Natural killer cell treated with Interleukin-12 subunit alpha and Interleukin-12 subunit beta and Interleukin-15 and Interleukin-18, amount 100 ng/mL, for 72 hours (primary cell): ENCODE measurements around the gene CTNNA1. TPM values are rescaled to one million over a fixed set of nuclear protein-coding genes. Genes with fewer than 3 reads are reported as not detected.

Experiments
- ATAC-seq, 2 donors: fragments of 150-1000 bp; cut with Tn5 transposase in 1 of 2; sonication (Bioruptor Pico), chemical (Tn5 transposase) in 1 of 2; 2 replicates each; pipeline ENCODE4 v1.10.0; 2021
- DNase-seq: peaks from one replicate; pipeline ENCODE4 v3.0.0; 2022; ENCODE audit warnings: low spot score
- H3K27ac Mint-ChIP-seq, 2 donors: 1 replicate in 1 of 2; 2 replicates in 1 of 2; pipeline ENCODE4 v1.8.0; 2022; ENCODE audit warnings: mixed read lengths in 2 of 2, mild to moderate bottlenecking in 1 of 2, moderate library complexity in 1 of 2
- H3K27me3 Mint-ChIP-seq, 2 donors: 1 replicate in 1 of 2; 2 replicates in 1 of 2; pipeline ENCODE4 v1.8.0; 2022; ENCODE audit warnings: mixed read lengths in 2 of 2
- H3K36me3 Mint-ChIP-seq: one replicate; pipeline ENCODE4 v1.8.0; 2022; ENCODE audit warnings: mixed read lengths
- H3K4me1 Mint-ChIP-seq, 2 donors: 1 replicate in 1 of 2; 2 replicates in 1 of 2; pipeline ENCODE4 v1.8.0; 2022; ENCODE audit warnings: low read depth in 2 of 2, mixed read lengths in 2 of 2, mild to moderate bottlenecking in 1 of 2
- H3K4me3 Mint-ChIP-seq: one replicate; pipeline ENCODE4 v1.8.0; 2022; ENCODE audit warnings: mixed read lengths
- H3K9me3 Mint-ChIP-seq: 2 replicates; pipeline ENCODE4 v1.8.0; 2022; ENCODE audit warnings: mixed read lengths
- total RNA-seq, 2 donors: library from RNA; stranded (reverse); gene quantifications; one replicate each; pipeline ENCODE4 v1.2.3, GENCODE V29; 2022

CTNNA1 gene
- total RNA-seq, 2 donors from 2014 or later = 50.6 to 65.8 TPM

DNA sequence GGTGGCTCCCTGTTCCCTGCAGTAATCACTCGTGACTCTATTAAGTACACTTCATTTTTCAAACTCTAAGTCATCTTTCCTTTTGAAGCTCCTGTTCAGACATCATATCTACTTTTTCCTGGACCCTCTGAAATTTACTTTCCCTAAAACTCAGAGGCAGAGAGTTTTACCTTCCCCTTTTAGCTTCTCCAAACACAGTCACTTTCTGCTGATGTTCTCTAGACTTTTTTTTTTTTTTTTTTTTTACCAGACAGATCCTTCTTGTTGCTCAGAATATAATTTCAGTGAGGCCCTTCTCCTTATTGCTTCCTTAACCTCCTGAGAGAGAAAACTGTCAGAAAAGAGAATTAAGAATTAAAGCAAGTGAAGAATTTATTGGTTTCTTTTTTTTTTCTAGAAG, 208.5 kb downstream of the CTNNA1 start:
- no peaks in the 10 kb centered on the region for H3K4me1 Mint-ChIP-seq
- no peaks in the 10 kb centered on the region for H3K9me3 Mint-ChIP-seq
- ATAC-seq (no peak), DNase-seq (no peak)
- no peaks in the 10 kb centered on the region for H3K36me3 Mint-ChIP-seq
- no peak overlapping the region for H3K27ac Mint-ChIP-seq
- no peaks in the 10 kb centered on the region for H3K27me3 Mint-ChIP-seq
- H3K4me3 Mint-ChIP-seq = no peak overlapping the region

DNA sequence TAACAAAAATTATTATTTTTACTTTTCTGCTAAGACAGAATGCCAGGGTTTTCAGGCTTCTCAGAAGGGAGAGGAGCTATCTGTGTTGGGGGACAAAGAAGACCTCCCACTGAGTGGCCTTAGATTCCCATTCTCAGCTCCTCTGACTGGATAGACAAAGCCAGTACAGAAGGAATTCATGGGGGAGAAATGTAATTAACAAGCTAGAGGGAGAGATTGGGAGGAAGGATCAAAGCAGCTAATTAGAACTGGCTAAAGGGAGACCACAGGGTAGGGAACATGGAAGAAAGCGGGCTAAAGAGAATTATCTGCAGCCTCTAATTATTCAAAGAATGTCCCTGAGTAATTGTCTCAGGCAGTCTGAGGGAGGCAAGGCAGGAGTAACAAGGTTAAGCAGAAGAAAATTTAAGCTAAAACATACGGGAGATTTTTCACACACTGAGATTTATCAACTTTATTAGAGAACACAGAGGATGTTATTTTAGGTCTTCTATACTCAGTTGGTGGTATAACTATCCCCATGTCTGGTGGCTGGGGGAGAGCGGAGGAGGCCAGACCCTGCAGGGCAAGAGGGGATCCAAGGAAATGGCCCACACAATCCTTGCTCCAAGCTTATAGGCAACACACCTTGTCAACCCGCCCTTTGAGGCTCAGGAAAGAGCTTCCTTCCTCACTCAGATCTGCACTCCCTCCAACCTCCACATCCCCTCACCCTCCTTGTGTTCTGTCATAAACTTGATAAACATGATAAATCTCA, 209.6 kb downstream of the CTNNA1 start:
- Mint-ChIP-seq H3K4me3 (no peak overlapping the region), H3K4me1 (no peaks in the 10 kb centered on the region), H3K36me3 (no peaks in the 10 kb centered on the region), H3K27ac (no peak overlapping the region), H3K9me3 (no peaks in the 10 kb centered on the region), H3K27me3 (no peaks in the 10 kb centered on the region)
- no peak for ATAC-seq
- DNase-seq = no peak

DNA sequence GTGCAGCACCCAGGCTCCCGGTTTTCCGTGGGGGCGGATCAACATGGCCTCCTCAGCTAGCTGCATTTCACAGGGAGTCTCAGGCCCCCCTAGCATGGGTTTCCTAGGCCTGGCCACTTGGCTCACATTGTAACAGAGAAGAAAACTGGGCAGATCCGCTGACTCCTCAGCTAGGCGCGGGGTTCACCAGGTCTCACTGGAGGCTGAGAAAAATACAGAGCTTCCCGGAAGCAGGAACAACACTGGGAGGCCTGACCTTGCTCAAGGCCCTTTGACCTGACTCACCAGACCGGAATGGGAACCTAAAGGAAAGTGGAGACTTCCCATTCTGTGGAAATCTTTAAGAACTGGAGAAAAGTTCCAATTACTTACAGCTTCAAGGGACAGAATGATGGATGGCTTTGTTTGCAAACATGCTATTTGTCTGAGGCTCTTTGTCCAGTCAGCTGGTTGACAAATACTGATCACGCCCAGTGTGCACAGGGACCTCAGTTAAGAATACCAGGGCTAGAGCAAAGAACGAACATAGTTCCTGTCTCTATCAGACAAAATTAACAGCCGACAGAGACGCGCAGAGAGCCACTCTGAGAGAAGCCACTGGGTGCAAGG, 210.6 kb downstream of the CTNNA1 start:
- no peaks in the 10 kb centered on the region for H3K4me1 Mint-ChIP-seq
- no peaks in the 10 kb centered on the region for H3K36me3 Mint-ChIP-seq
- H3K4me3 Mint-ChIP-seq = no peak overlapping the region
- no peaks in the 10 kb centered on the region for H3K9me3 Mint-ChIP-seq
- no peak overlapping the region for H3K27ac Mint-ChIP-seq
- no peak for DNase-seq
- no peaks in the 10 kb centered on the region for H3K27me3 Mint-ChIP-seq
- no peak for ATAC-seq

DNA sequence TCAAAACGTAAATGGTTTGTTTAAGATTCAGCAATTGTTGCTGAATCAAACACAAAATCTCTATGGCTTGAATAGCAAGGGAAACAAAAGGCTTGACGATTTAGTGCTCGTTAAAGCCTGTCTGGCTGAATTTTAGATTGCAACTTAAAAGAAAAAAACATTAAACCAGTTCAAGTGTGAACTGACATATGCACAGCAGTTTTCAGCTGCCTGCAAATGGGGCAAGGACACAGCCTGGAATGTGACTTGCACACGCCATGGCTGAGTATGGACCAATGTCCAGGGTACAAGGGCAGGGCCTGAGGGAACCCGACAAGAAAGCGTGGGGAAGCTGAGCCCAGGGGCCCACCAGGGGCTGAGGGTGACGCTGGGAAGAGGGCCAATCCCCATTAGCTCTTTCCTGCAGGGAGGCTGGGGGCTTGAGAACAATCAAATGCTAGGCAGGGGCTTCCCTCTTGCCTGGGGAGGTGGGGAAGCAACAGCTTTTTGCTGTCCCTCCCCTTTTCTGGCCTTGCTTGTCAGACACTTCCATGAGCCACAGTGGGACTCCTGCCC, 211.5 kb downstream of the CTNNA1 start:
- Mint-ChIP-seq H3K27me3 (no peaks in the 10 kb centered on the region), H3K36me3 (no peaks in the 10 kb centered on the region), H3K9me3 (no peaks in the 10 kb centered on the region), H3K4me1 (no peaks in the 10 kb centered on the region), H3K4me3 (no peak overlapping the region), H3K27ac (no peak overlapping the region)
- ATAC-seq (no peak), DNase-seq (no peak)

DNA sequence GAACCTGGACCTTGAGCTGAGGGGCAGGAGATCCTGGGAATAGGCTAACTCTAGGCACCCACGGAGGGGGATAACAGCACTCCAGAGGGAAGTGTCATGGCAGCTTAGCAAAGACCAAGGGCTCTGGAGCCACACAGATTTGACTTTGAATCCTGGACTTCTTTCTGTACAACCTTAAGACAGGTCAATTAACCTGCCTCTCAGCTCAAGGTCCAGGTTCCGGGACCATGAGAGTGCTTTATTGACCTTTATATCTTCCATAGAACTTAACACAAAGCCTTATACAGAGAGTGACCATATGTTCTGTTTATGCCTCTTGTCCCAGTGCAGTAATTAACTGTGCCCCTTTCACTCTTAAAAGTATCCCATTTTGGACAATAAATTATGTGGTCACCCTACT, 212.4 kb downstream of the CTNNA1 start:
- Mint-ChIP-seq H3K27ac (no peak overlapping the region), H3K4me3 (no peak overlapping the region), H3K9me3 (no peaks in the 10 kb centered on the region), H3K4me1 (no peaks in the 10 kb centered on the region), H3K36me3 (no peaks in the 10 kb centered on the region), H3K27me3 (no peaks in the 10 kb centered on the region)
- DNase-seq = no peak
- no peak for ATAC-seq

DNA sequence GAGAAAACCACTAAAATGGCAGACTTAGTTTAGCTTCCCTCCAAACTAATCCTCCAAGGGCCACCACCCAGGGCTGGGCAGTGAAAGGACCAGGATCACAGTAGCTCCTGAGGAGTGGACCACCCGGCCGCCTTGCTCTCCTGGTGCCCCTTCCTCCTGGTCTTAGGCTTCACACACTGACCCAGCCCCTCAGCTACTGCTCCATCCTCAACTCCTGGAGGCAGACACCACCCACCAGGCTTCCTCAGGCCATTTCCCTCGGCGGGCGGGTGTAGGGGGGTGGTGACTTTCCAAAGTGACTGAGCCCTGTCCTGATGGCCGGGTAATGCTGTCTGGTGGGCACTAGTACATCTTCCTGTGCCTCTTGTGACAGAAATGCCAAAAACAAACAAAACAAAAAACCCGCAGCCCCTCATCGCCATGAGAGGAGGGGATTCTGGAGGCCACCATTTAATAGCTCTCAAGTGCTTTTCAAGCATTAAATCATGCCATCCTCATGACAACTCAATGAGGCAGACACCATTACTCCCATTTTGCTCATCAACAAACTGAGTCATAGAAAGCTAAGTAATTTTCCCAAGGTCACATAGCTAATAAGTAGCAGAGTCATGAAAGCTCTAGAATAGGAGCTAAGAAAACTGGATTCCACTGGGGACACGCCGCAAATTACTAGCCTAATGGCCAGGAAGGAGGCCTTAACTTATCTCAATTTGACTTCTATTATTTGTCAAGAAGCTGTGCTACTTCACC, 213.2 kb downstream of the CTNNA1 start:
- no peak overlapping the region for H3K27ac Mint-ChIP-seq
- DNase-seq = no peak
- no peak overlapping the region for H3K4me3 Mint-ChIP-seq
- H3K36me3 Mint-ChIP-seq = no peaks in the 10 kb centered on the region
- ATAC-seq = no peak
- no peaks in the 10 kb centered on the region for H3K4me1 Mint-ChIP-seq
- H3K9me3 Mint-ChIP-seq = no peaks in the 10 kb centered on the region
- no peaks in the 10 kb centered on the region for H3K27me3 Mint-ChIP-seq

DNA sequence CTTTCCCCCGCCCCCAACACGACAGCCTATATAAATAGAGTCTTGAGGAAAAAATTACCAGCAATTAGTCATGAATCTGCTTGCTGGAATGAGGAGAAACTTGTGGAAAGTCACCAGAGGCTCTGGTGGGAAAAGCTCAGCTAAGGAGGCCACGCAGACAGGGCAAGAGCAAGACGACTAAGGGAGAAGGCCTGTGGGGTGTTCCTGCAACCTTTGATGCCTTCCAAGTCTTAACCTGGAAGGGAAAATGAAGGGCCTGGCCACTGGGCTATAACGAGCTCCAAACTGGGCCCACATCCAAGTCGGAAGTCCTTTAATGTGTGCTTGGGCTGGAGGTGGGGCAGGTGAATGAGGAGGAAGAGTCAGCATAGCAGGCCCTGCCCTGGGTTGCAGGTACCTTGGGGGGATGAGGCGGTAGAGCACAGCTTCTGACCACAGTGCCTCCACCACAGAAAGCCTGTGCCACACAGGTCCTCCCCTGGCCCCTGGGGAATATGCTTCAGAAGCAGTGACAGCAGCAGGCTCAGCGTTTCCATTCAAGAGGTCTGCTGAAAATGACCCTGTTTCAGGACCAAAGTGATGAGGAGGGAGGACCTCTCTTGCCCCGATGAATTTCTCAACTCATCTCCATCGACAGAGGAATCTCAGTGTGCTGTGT, 214.7 kb downstream of the CTNNA1 start:
- Mint-ChIP-seq H3K36me3 (no peaks in the 10 kb centered on the region), H3K4me1 (no peaks in the 10 kb centered on the region), H3K9me3 (no peaks in the 10 kb centered on the region), H3K27me3 (no peaks in the 10 kb centered on the region), H3K27ac (no peak overlapping the region), H3K4me3 (no peak overlapping the region)
- no peak for DNase-seq
- no peak for ATAC-seq

DNA sequence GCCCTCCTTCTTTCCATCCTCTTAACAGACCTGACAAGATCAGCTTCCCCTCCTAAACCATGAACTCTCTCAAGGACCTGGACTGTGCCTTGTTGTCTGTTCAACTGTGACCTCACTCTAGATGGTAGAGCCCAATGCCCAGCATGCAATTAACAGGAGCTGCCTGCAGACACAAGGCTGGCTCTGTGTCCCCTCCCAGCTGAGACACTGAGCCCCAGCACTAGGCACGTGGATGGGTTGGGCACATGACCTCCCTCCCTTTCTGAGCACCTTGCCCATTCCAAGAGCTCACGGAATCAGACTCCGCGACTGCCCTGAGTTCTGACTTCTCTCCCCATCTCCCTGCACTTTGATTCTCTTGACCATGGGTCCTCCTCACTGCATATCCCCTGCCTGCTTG, 215.4 kb downstream of the CTNNA1 start:
- ATAC-seq (no peak), DNase-seq (no peak)
- no peaks in the 10 kb centered on the region for H3K4me1 Mint-ChIP-seq
- no peak overlapping the region for H3K4me3 Mint-ChIP-seq
- H3K9me3 Mint-ChIP-seq = no peaks in the 10 kb centered on the region
- H3K36me3 Mint-ChIP-seq = no peaks in the 10 kb centered on the region
- no peak overlapping the region for H3K27ac Mint-ChIP-seq
- H3K27me3 Mint-ChIP-seq = no peaks in the 10 kb centered on the region

DNA sequence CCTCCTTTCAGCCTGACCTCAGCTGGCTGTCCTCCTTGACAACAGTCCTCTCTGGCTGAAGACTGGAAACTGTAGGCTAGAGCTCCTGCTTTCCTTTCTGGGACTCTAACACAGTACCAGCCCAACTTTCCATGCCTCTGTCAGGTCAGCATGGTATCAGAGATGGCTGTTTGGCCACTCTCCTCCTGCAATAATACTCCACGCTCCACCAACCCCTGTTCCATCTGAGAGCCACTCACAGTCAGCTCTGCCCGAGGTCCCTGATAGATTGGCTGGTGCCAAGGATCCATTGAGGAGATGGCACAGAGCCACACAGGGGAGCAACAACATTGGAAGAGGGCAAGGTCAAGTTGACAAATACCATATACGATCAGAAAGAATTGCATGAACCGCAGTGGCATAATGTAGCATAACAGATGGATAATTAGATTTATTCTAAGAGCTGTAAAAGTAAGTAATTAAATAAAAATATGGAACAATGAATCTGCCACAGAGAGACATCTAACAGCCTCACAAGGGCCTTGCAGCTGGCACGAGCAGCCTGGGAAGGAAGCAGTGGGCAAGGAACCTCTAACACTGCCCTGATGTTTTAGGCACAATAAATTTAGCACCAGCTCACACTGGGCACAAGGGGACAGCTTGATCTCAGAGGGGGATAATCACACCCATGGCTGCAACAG, 216.2 kb downstream of the CTNNA1 start:
- H3K27me3 Mint-ChIP-seq = no peaks in the 10 kb centered on the region
- no peak overlapping the region for H3K27ac Mint-ChIP-seq
- no peak overlapping the region for H3K4me3 Mint-ChIP-seq
- ATAC-seq (no peak), DNase-seq (no peak)
- no peaks in the 10 kb centered on the region for H3K4me1 Mint-ChIP-seq
- H3K36me3 Mint-ChIP-seq = no peaks in the 10 kb centered on the region
- no peaks in the 10 kb centered on the region for H3K9me3 Mint-ChIP-seq

DNA sequence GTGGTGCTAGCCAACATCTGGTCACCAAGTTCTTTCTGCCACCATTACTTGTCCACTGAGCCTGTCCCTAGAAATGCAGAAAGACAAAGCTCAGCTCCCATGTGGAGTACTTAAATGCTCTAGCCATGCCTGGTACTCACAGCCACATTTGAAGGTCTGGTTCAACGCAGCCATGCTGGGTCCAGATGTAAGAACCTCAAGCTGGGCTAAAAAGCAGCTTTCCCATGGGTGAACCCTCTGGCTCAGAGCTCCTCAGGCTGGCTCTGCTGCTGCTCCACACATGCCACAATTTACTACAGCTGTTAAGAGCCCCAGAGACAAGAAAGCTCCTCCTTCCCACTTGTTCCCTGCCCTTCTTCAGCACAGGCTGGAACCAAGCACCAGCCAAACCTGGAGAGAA, 219.0 kb downstream of the CTNNA1 start:
- Mint-ChIP-seq H3K9me3 (no peaks in the 10 kb centered on the region), H3K4me3 (no peak overlapping the region), H3K4me1 (no peaks in the 10 kb centered on the region), H3K36me3 (no peaks in the 10 kb centered on the region), H3K27me3 (no peaks in the 10 kb centered on the region), H3K27ac (no peak overlapping the region)
- no peak for ATAC-seq
- no peak for DNase-seq

DNA sequence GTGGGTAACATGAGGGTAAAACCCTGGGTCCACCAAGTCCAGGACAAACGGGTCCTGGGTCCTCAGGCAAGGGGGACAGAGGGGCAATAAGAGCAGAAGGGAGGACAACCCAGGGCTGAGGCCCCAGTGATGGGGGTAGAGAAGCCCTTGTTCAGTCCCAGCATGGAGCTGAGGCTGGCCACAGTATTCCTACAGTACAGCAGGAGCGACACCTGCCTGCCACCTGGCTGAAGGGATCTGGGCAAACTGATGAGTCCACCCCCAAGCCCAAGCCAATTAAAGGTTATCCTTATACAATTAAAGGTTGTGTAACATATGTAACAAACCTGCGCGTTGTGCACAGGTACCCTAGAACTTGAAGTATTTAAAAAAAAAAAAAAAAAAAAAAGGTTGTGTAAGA, 219.6 kb downstream of the CTNNA1 start:
- H3K27ac Mint-ChIP-seq = no peak overlapping the region

DNA sequence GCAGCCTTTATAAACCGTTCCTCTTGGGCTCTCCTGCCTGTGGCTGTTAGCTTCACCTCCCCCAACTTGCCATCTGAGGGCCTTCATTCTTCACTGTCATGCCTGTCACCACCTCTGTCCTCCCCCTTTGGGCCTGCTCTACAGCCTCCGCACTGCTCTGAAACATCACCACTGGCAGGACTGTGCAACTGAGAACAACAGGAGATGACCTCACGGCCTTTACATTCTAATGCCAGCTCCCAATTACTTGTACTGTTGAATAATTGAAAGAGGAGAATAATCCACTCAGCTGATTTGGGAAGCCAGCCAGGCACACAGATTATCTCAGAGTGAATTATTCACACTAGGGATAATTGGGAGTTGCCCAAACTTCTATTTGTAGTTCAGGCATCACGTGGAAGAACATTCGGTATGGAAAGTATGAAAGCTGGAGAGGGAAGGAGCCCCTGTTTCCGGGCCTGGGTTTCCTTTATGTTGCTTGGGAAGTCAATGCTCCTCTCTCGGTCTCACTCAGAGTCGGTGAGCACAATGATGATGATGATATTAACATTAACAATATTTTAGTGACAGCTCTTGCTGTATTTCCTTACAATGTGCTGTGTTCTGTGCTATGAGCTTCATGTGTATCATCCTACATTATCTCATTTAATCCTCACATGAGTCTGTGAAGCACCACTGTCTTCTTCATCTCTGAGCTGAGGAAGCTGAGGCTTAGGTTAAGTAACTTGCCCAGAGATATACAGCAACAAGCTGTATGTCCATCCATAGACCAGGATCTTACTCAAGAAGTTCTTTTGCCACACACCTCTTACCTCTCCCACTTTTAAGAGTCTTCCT, 221.2 kb downstream of the CTNNA1 start:
- ATAC-seq = no peak
- Mint-ChIP-seq H3K27me3 (no peaks in the 10 kb centered on the region), H3K9me3 (no peaks in the 10 kb centered on the region), H3K27ac (peak overlapping the region in 1 of 2 donors; percentile 28), H3K4me1 (peaks cover 5 to 8% of the 10 kb centered on the region in 2 donors), H3K36me3 (no peaks in the 10 kb centered on the region), H3K4me3 (no peak overlapping the region)
- DNase-seq = no peak

More for the DNA sequence above, 219.6 kb downstream of the CTNNA1 start:
- ATAC-seq = no peak
- DNase-seq = no peak
- Mint-ChIP-seq H3K9me3 (no peaks in the 10 kb centered on the region), H3K4me1 (no peaks in the 10 kb centered on the region), H3K4me3 (no peak overlapping the region), H3K27me3 (no peaks in the 10 kb centered on the region), H3K36me3 (no peaks in the 10 kb centered on the region)
